Measurements from ENCODE around the gene GRAMD2B.
A peak's percentile ranks its signal among the peaks of the same experiment; 100 is the strongest.

The GRAMD2B gene

GRCh38 chr5:126482591-126482990 lies 59.4 kb downstream of the GRAMD2B start:
- DNase-seq, result no peak

- no peak for DNase-seq
Measured at GRCh38 chr5:126483156-126483555, 59.9 kb downstream of the GRAMD2B start.

GRCh38 chr5:126484253-126484652 lies 61.0 kb downstream of the GRAMD2B start:
- DNase-seq, result no peak

GRCh38 chr5:126486332-126486731 lies 63.1 kb downstream of the GRAMD2B start:
- no peak for DNase-seq

GRCh38 chr5:126487596-126487995 lies 64.4 kb downstream of the GRAMD2B start:
- no peak for DNase-seq

GRCh38 chr5:126488443-126489065 lies 65.3 kb downstream of the GRAMD2B start:
- DNase-seq, result no peak

- DNase-seq, result no peak
Measured at GRCh38 chr5:126490167-126490940, 67.1 kb downstream of the GRAMD2B start.

- peak; percentile 11 for DNase-seq
Measured at GRCh38 chr5:126492939-126493338, 69.7 kb downstream of the GRAMD2B start.

- DNase-seq, result no peak
Measured at GRCh38 chr5:126494393-126494792, 71.2 kb downstream of the GRAMD2B start.

GRCh38 chr5:126497506-126497905 lies 74.3 kb downstream of the GRAMD2B start:
- no peak for DNase-seq

- DNase-seq, result no peak
Measured at GRCh38 chr5:126499278-126499677, 76.1 kb downstream of the GRAMD2B start.

GRCh38 chr5:126499853-126500342 lies 76.7 kb downstream of the GRAMD2B start:
- DNase-seq, result peak; percentile 4

- no peak for DNase-seq
Measured at GRCh38 chr5:126501448-126501847, 78.2 kb downstream of the GRAMD2B start.

- DNase-seq, result no peak
Measured at GRCh38 chr5:126503602-126504104, 80.4 kb downstream of the GRAMD2B start.

- DNase-seq, result no peak
Measured at GRCh38 chr5:126506079-126506478, 82.9 kb downstream of the GRAMD2B start.

GRCh38 chr5:126508251-126508961 lies 85.2 kb downstream of the GRAMD2B start:
- DNase-seq, result no peak

GRCh38 chr5:126508962-126509279 lies 85.7 kb downstream of the GRAMD2B start:
- DNase-seq, result no peak

- no peak for DNase-seq
Measured at GRCh38 chr5:126509339-126509738, 86.1 kb downstream of the GRAMD2B start.

GRCh38 chr5:126511961-126512360 lies 88.8 kb downstream of the GRAMD2B start:
- DNase-seq, result no peak

- DNase-seq, result no peak
Measured at GRCh38 chr5:126512451-126512850, 89.2 kb downstream of the GRAMD2B start.

GRCh38 chr5:126513302-126513701 lies 90.1 kb downstream of the GRAMD2B start:
- DNase-seq, result no peak

- no peak for DNase-seq
Measured at GRCh38 chr5:126513703-126514102, 90.5 kb downstream of the GRAMD2B start.

- no peak for DNase-seq
Measured at GRCh38 chr5:126514131-126514557, 90.9 kb downstream of the GRAMD2B start.

All from SHP77 treated with DMSO at 0.1 percent for 48 hours (cell line).